Activated T-helper 9 cell treated with anti-CD3 and anti-CD28 coated beads, Interleukin-2, amount 50 U/mL, for 16 hours (primary cell): ENCODE results near the gene ASB11.

Source experiments
- DNase-seq: peaks from one replicate; pipeline ENCODE4 v3.0.0-alpha.2; 2020; ENCODE audit warnings: low read depth

The ASB11 gene

GRCh38 chrX:15315509-15315908, at the start of gene ASB11:
Gene ASB11, minus strand, starts transcription at chrX:15315640. Its CDS starts 35 bp downstream, at chrX:15315605.
- no peak for DNase-seq

DNA sequence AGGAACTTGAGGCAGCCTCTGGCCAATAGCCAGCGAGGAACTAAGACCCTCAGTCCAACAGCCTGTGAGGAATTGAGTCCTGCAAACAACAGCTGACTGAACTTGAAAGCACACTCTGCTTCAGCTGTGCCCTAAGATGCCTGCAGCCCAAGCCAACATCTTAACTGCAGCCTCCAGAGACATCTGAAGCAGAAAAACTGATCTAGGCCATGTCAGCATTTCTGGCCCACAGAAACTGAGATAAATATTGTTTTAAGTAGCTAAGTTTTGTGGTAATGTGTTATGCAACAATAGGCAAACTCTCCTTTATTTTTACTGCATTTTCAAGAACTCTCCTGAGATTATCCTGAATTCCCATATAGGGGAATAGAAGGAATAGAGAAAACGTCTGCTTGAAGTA, 44.3 kb upstream of the ASB11 start:
- DNase-seq = no peak

- no peak for DNase-seq
These were observed 43.1 kb upstream of the ASB11 start for GRCh38 chrX:15358533-15358932.

GRCh38 chrX:15356444-15356843, 41.0 kb upstream of the ASB11 start:
- DNase-seq = no peak

DNA sequence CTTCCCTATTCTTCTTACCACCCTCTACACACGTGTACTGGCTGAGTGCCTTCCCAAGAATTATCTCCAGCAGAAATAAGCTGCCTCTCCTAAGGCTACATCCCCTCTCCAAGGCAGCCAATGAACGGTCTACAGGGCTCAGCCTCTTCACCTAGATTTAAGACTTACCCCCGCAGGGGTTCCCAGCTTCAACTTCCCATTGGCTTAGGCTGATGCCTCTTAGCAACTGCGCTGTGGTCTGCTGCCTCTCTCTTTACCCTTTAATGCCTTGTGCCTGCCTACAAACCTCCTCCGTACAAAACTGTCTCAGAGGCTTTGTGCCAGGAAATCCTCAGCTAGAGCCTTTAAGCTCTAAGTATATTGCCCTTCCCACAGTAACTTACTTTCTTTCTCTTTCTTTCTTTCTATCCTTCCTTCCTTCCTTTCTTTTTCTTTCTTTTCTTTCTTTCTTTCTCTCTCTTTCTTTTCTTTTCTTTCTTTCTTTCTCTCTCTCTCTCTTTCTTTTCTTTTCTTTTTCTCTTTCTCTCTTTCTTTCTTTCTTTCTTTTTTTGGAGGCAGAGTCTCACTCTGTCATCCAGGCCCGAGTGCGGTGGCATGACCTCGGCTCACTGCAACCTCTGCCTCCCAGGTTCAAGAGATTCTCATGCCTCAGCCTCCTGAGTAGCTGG, 35.0 kb upstream of the ASB11 start:
- DNase-seq = no peak

GRCh38 chrX:15349046-15349445, 33.6 kb upstream of the ASB11 start:
- no peak for DNase-seq

GRCh38 chrX:15345976-15346375, 30.5 kb upstream of the ASB11 start:
- no peak for DNase-seq

DNA sequence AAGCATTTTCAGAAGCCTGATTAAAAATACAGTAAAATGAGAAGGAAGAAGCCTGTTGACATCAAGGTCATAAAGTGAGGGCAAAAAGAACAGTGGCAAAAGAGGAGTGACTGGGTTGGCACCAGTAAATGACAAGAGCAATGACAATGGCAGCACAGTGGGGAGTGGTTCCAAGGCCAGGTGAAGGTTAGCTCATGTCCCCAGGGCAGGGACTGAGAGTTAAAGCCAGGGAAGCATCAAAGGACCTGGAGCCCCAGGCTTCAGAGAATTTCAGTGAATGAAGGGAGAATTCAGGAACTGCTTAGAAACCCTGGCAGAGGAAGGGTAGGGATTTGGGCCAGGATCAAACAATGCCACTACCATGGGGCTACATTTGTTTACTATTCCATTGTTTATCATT, 28.7 kb upstream of the ASB11 start:
- DNase-seq = no peak

- no peak for DNase-seq
These were observed 27.6 kb upstream of the ASB11 start for GRCh38 chrX:15343075-15343476.

DNA sequence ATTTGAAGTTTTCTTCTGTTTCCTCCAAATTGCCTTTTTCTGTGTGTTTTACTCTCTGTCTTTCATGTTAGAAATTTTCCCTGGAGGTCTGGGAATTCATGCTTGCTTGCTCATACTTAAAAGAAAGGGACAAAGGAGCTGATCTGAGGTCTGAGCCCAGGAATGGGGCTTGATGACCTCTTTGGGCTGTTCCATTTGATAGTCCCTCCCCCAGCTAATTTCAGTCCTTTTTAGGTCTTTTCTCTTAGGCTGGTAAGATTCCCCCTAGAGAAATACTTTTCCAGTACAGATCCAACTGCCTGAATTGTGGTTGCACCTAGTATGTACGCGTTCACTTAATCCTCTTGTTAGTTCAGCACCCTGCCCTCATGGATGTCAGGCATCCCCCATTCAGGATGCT, 25.4 kb upstream of the ASB11 start:
- no peak for DNase-seq

DNA sequence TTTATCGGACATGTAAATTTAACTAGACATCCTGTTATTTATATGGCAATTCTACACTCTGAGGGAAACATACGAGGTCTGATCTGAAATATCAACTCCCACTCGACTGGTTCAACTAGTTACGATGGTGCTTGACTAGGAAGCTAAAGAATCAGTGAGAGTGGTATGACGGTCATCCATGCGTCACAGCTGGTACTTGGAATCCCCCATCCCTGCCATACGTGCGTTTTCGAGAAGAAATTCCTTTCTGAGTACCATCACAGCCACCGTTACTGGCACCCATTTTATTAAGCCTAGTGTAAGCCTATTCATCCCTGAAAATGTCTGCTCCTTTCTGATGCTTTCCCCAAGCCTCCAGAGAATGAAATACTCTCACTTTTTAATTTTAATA, 20.6 kb upstream of the ASB11 start:
- DNase-seq = peak; percentile 14

DNA sequence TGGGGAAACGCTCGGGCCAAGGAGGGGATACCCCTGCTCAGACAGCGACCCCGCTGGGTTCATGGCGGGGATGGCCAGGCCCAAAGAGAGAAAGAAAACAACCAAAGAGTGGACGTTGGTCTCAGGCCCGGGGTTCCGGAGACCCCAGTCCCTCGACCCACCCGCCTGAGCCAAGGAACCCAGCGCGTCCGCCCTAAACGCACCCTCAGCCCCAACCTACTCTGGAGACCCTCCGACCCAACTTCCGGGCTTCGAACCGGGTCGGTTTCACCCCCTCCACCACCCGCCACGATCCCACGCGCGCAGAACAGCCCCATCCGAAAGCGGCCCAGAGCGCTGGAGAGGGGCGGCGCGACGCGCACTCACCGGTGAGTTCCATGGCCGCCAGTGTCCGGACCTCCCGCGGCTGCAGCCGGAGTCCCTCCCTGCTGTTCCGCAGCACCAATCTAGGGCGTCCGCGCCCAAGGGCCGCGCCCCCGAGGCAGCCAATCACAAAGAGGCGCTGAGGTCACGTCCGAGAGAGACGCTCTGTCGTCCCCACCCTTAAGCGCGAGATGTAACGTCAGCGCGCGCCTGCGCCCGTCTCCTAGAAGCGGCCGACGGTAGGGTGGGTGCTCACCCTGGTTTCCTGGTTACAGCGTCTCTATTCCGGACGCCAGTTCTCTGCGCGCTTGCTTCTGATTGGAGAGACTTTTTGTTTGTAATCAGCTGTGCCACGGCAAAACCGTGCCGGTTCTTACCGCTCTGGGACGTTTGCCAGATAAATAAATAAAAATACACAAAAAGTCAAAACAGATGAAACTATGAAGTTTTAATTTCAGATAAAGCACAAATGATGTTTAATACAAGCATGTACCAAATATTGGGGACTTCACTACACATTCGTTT, 19.9 kb upstream of the ASB11 start, which contains the start of gene PIGA:
Gene PIGA, minus strand, starts transcription at position 389 of the 888 bp plus-strand sequence. CDS start 3,593 bp downstream, outside the sequence.
- DNase-seq = peak; percentile 85

GRCh38 chrX:15334561-15334960, 19.1 kb upstream of the ASB11 start:
- DNase-seq = no peak

GRCh38 chrX:15328821-15329220, 13.4 kb upstream of the ASB11 start:
- no peak for DNase-seq

DNA sequence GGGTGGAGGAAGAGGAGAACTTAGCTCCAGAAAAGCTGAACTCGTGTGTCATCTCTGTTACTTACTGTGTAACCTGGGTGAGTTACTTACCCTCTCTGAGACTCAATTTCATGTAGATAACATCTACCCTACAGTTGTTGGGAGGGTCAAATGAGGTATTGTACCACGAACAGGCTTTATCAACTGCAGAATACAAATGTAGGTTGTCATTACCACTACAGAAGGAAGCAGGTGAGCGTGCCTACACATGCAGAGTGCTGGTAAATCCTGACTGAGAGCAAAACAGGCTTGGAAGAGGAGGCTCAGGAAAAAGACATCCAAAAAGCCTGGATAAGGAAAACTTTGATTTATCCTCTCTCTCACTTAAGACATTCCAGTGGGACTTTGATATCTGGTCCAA, 12.7 kb upstream of the ASB11 start:
- no peak for DNase-seq

DNA sequence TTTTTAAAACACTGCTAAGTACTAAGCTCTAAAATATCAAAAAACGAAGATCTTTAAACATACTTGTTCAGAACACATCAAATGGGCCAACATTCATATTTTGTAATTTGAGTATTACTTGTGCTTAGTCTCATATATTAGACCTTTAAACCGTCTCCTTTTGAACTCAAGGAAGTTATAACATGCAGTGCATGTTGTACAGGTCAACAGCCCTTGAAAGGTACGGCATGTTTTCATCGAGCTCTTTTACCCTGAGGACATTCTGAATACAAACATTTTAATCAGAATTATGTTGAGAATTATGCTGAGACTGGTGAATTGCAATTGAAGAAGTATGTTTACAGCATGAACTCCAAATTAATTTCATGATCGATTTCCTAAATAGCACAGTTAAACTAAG, 7.0 kb upstream of the ASB11 start:
- DNase-seq = no peak

GRCh38 chrX:15322072-15322471, 6.6 kb upstream of the ASB11 start:
- DNase-seq = no peak

DNA sequence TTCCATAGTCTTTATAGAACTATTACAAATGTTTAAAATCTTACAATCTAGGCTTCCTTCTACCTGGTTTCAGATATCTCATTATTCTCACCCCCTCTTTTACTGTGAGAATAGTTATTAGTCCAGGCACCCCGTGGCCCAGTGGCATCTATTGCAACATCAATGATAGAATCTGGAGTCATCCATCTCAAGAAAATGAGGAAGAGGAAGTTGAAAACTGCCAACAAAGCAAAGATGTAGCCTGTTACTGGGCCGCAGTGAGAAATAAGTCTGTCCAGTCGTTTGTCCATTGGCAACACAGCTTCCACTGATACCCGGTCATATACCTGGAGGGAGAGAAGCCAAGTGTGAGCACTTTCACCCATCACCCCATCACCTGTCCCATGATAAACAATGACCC, 6.0 kb upstream of the ASB11 start:
- no peak for DNase-seq

- no peak for DNase-seq
These were observed 4.9 kb upstream of the ASB11 start for GRCh38 chrX:15320297-15320696.

GRCh38 chrX:15319075-15319474, 3.6 kb upstream of the ASB11 start:
- no peak for DNase-seq

GRCh38 chrX:15314472-15314871, 968 bp downstream of the ASB11 start:
- no peak for DNase-seq

GRCh38 chrX:15311119-15311518, 4.3 kb downstream of the ASB11 start:
- DNase-seq = no peak

- DNase-seq = no peak
These were observed 5.3 kb downstream of the ASB11 start for GRCh38 chrX:15310117-15310516.
